Nasal cavity respiratory epithelium epithelial cell of viscerocranial mucosa (primary cell): ENCODE results near the gene MAGEB1. TPM values are rescaled to one million over a fixed set of nuclear protein-coding genes. Genes with fewer than 3 reads are reported as not detected.

Source experiments
- total RNA-seq: library from RNA; depleted of rRNA; stranded (reverse); fragments of >200 nt; gene quantifications from 2 replicates; pipeline ENCODE4 v1.2.3, GENCODE V29; 2014

The MAGEB1 gene, protein sequence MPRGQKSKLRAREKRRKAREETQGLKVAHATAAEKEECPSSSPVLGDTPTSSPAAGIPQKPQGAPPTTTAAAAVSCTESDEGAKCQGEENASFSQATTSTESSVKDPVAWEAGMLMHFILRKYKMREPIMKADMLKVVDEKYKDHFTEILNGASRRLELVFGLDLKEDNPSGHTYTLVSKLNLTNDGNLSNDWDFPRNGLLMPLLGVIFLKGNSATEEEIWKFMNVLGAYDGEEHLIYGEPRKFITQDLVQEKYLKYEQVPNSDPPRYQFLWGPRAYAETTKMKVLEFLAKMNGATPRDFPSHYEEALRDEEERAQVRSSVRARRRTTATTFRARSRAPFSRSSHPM
- total RNA-seq = not detected in 2 replicates

GRCh38 chrX:30246769-30247489, at the start of gene MAGEB1:
Gene MAGEB1, plus strand, starts transcription at chrX:30247146. Its CDS starts 3,348 bp downstream, at chrX:30250494.

GRCh38 chrX:30215357-30215843, 31.5 kb upstream of the MAGEB1 start, which contains the start of gene MAGEB2:
Gene MAGEB2, plus strand, starts transcription at chrX:30215563. Its CDS starts 3,018 bp downstream, at chrX:30218581.

GRCh38 chrX:30230395-30230794, 16.6 kb upstream of the MAGEB1 start, which contains the start of gene MAGEB3:
Gene MAGEB3, plus strand, starts transcription at chrX:30230657. Its CDS starts 5,268 bp downstream, at chrX:30235925.

GRCh38 chrX:30241724-30242415, 5.1 kb upstream of the MAGEB1 start, which contains the start of gene MAGEB4:
Gene MAGEB4, plus strand, starts transcription at chrX:30242000. Its CDS starts 136 bp downstream, at chrX:30242136.

Other genes with a start within 250 kb of the MAGEB1 start
- not detected in 2 replicates for gene MAGEB2, start 31.6 kb upstream of the MAGEB1 start, total RNA-seq
- gene MAGEB3, start 16.5 kb upstream of the MAGEB1 start, total RNA-seq = not detected in 2 replicates
- not detected in 2 replicates for gene MAGEB4, start 5.1 kb upstream of the MAGEB1 start, total RNA-seq
- gene NR0B1, start 62.2 kb downstream of the MAGEB1 start, total RNA-seq = not detected in 2 replicates